Prostate gland (tissue), 2 donors: ENCODE data around the gene SLC17A7.

Experiments used
- POLR2AphosphoS5 ChIP-seq: sonication (generic); formaldehyde crosslinking; IDR thresholded peaks from one replicate; pipeline ENCODE4 v1.6.1; 2017; ENCODE audit warnings: antibody characterized with exemption
- TF ChIP-seq, protein P1 (sequence below), 4 experiments: fragments of 200-600 bp in 2 of 4; fragments of 450-650 bp in 2 of 4; sonication (generic) in 2 of 4; IDR thresholded peaks; 1 replicate in 3 of 4; 2 replicates in 1 of 4; pipeline ENCODE4 v1.5.1; 2016 to 2019; ENCODE audit warnings: antibody characterized with exemption in 4 of 4, mild to moderate bottlenecking in 2 of 4, moderate library complexity in 2 of 4

DNA sequence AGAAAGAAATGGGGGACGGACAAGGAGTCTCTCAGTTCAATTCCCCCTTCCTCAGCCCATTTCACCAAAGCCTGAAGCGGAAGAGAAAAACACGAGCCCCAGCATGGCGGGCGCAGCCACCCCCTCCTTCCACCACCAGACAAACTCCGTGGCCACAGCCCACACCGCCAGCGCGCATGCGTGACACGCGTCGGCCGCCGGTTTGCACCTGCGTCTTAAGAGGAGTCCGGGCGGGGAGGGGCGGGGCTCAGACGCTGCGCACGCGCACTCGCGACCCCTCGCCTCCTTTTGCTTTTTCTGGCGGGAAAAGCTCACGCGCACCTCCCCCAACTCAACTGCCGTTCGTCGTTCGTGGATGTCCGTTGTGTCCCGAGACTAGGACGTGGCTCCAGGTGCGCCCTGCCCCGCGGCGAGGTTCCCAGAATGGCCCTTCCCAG lies 53.4 kb downstream of the SLC17A7 start, which contains the start of gene KASH5:
- TF ChIP-seq, protein P1, sequence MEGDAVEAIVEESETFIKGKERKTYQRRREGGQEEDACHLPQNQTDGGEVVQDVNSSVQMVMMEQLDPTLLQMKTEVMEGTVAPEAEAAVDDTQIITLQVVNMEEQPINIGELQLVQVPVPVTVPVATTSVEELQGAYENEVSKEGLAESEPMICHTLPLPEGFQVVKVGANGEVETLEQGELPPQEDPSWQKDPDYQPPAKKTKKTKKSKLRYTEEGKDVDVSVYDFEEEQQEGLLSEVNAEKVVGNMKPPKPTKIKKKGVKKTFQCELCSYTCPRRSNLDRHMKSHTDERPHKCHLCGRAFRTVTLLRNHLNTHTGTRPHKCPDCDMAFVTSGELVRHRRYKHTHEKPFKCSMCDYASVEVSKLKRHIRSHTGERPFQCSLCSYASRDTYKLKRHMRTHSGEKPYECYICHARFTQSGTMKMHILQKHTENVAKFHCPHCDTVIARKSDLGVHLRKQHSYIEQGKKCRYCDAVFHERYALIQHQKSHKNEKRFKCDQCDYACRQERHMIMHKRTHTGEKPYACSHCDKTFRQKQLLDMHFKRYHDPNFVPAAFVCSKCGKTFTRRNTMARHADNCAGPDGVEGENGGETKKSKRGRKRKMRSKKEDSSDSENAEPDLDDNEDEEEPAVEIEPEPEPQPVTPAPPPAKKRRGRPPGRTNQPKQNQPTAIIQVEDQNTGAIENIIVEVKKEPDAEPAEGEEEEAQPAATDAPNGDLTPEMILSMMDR (IDR thresholded peaks at IDR 0.05) = no peak
- peak; percentile 42 for TF ChIP-seq POLR2AphosphoS5
